Liver (tissue), 9 donors: ENCODE results near the gene ELAVL1. TPM values are rescaled to one million over a fixed set of nuclear protein-coding genes. Genes with fewer than 3 reads are reported as not detected.

Experiments
- DNase-seq: peaks from one replicate; pipeline ENCODE4 v3.0.0-alpha.2; 2017; ENCODE audit warnings: low spot score
- H3K27ac ChIP-seq, 2 donors: one replicate each; pipeline ENCODE4 v1.7.0; 2013; ENCODE audit warnings: inconsistent platforms in 2 of 2, low read length in 2 of 2, control low read depth in 1 of 2, low read depth in 1 of 2, mild to moderate bottlenecking in 1 of 2
- H3K27me3 ChIP-seq, 4 donors: one replicate each; pipeline versions ENCODE4 v1.6.1 to v1.7.0; 2013; ENCODE audit warnings: low read length in 3 of 4, inconsistent platforms in 1 of 4, mild to moderate bottlenecking in 1 of 4, moderate library complexity in 1 of 4; ENCODE audit not compliant: control insufficient read depth in 4 of 4, insufficient read depth in 4 of 4
- H3K36me3 ChIP-seq, 4 donors: one replicate each; pipeline versions ENCODE4 v1.6.1 to v1.7.0; 2013; ENCODE audit warnings: low read length in 3 of 4, mild to moderate bottlenecking in 3 of 4, low read depth in 1 of 4, moderate library complexity in 1 of 4; ENCODE audit not compliant: control insufficient read depth in 4 of 4, insufficient read depth in 3 of 4
- H3K4me1 ChIP-seq, 4 donors: one replicate each; pipeline versions ENCODE4 v1.6.1 to v1.7.0; 2013; ENCODE audit warnings: low read length in 3 of 4, mild to moderate bottlenecking in 3 of 4, moderate library complexity in 1 of 4; ENCODE audit not compliant: control insufficient read depth in 4 of 4, insufficient read depth in 4 of 4
- H3K4me3 ChIP-seq, 3 donors: one replicate each; pipeline versions ENCODE4 v1.6.1 to v1.7.0; 2013; ENCODE audit warnings: low read length in 3 of 3, control low read depth in 1 of 3, low read depth in 1 of 3, mild to moderate bottlenecking in 1 of 3
- H3K9ac ChIP-seq, 2 donors: one replicate each; pipeline ENCODE4 v1.7.0; 2013; ENCODE audit warnings: low read length in 2 of 2, mild to moderate bottlenecking in 2 of 2, moderate library complexity in 2 of 2, control low read depth in 1 of 2, low read depth in 1 of 2
- H3K9me3 ChIP-seq, 4 donors: one replicate each; pipeline versions ENCODE4 v1.6.1 to v1.7.0; 2013; ENCODE audit warnings: low read length in 3 of 4; ENCODE audit not compliant: control insufficient read depth in 4 of 4
- EGR1 ChIP-seq, 2 donors: IDR thresholded peaks; 2 replicates each; pipeline ENCODE4 v1.6.1; 2016 to 2018; ENCODE audit warnings: antibody characterized with exemption in 2 of 2, low read depth in 2 of 2
- FOXA2 ChIP-seq: IDR thresholded peaks from 2 replicates; pipeline ENCODE4 v1.6.1; 2016; ENCODE audit warnings: antibody characterized with exemption
- GABPA ChIP-seq, 2 donors: IDR thresholded peaks in 1 of 2; conservative IDR thresholded peaks in 1 of 2; 2 replicates each; pipeline ENCODE4 v1.6.1; 2016; ENCODE audit warnings: antibody characterized with exemption in 2 of 2, mild to moderate bottlenecking in 1 of 2, moderate library complexity in 1 of 2
- HNF4A ChIP-seq, 2 donors: conservative IDR thresholded peaks; 2 replicates each; pipeline ENCODE4 v1.6.1; 2016; ENCODE audit warnings: antibody characterized with exemption in 2 of 2, mild to moderate bottlenecking in 2 of 2
- HNF4G ChIP-seq: IDR thresholded peaks from 2 replicates; pipeline ENCODE4 v1.6.1; 2016; ENCODE audit warnings: antibody characterized with exemption
- JUND ChIP-seq, 2 donors: IDR thresholded peaks; 2 replicates each; pipeline ENCODE4 v1.6.1; 2016; ENCODE audit warnings: antibody characterized with exemption in 2 of 2
- NR2F2 ChIP-seq: IDR thresholded peaks from 2 replicates; pipeline ENCODE4 v1.6.1; 2016; ENCODE audit warnings: antibody characterized with exemption
- RAD21 ChIP-seq, 2 donors: IDR thresholded peaks; 2 replicates each; pipeline ENCODE4 v1.6.1; 2016; ENCODE audit warnings: antibody characterized with exemption in 2 of 2, mild to moderate bottlenecking in 2 of 2
- RXRA ChIP-seq, 2 donors: IDR thresholded peaks; 2 replicates each; pipeline ENCODE4 v1.6.1; 2017 to 2018; ENCODE audit warnings: antibody characterized with exemption in 2 of 2, mild to moderate bottlenecking in 1 of 2
- SP1 ChIP-seq: IDR thresholded peaks from 2 replicates; pipeline ENCODE4 v1.6.1; 2018; ENCODE audit warnings: antibody characterized with exemption, mild to moderate bottlenecking
- TAF1 ChIP-seq: conservative IDR thresholded peaks from 2 replicates; pipeline ENCODE4 v1.6.1; 2016; ENCODE audit warnings: antibody characterized with exemption, mild to moderate bottlenecking
- YY1 ChIP-seq: IDR thresholded peaks from 2 replicates; pipeline ENCODE4 v1.6.1; 2016; ENCODE audit warnings: antibody characterized with exemption, mild to moderate bottlenecking
- WGBS: extraction: QIAGEN DNeasy Blood & Tissue Kit; methylation state at CpG from one replicate; pipeline ENCODE4 v1.1.7; 2013; 5-methylcytosine and 5-hydroxymethylcytosine counted together
- polyA plus RNA-seq, 2 donors: library from polyadenylated mRNA; stranded (reverse) in 1 of 2; unstranded in 1 of 2; fragments of 200-250 nt in 1 of 2; fragments of >200 nt in 1 of 2; fragmentation: Nextera tagmentation in 1 of 2; extraction: Ambion mirVana in 1 of 2; gene quantifications; one replicate each; pipeline versions ENCODE4 v1.2.1 to v1.2.3, GENCODE V29; 2013 to 2015
- total RNA-seq, 2 donors: library from RNA; depleted of rRNA; stranded (reverse); fragments of >200 nt; gene quantifications; one replicate each; pipeline ENCODE4 v1.2.3, GENCODE V29; 2014
- TF ChIP-seq, protein P1 (sequence below): IDR thresholded peaks from 2 replicates; pipeline ENCODE4 v1.6.1; 2016; ENCODE audit warnings: antibody characterized with exemption
- TF ChIP-seq, protein P2 (sequence below): IDR thresholded peaks from 2 replicates; pipeline ENCODE4 v1.6.1; 2016; ENCODE audit warnings: antibody characterized with exemption
- TF ChIP-seq, protein P3 (sequence below): IDR thresholded peaks from 2 replicates; pipeline ENCODE4 v1.6.1; 2016; ENCODE audit warnings: antibody characterized with exemption
- TF ChIP-seq, protein P4 (sequence below): IDR thresholded peaks from 2 replicates; pipeline ENCODE4 v1.6.1; 2016; ENCODE audit warnings: antibody characterized with exemption, mild to moderate bottlenecking
- TF ChIP-seq, protein P5 (sequence below): fragments of 150-350 bp; IDR thresholded peaks from 2 replicates; pipeline ENCODE4 v1.5.1; 2017; ENCODE audit warnings: improper control_type of control experiment, low read depth, low read length; ENCODE audit not compliant: missing input control
- donor health status: healthy.
- donor health status: healthy.
- donor health status: healthy.
- donor health status: healthy.
- donor health status: healthy.

Gene ELAVL1
- total and polyA plus RNA-seq, 4 donors: 14.4 to 33.7 (median 19.1) TPM

DNA sequence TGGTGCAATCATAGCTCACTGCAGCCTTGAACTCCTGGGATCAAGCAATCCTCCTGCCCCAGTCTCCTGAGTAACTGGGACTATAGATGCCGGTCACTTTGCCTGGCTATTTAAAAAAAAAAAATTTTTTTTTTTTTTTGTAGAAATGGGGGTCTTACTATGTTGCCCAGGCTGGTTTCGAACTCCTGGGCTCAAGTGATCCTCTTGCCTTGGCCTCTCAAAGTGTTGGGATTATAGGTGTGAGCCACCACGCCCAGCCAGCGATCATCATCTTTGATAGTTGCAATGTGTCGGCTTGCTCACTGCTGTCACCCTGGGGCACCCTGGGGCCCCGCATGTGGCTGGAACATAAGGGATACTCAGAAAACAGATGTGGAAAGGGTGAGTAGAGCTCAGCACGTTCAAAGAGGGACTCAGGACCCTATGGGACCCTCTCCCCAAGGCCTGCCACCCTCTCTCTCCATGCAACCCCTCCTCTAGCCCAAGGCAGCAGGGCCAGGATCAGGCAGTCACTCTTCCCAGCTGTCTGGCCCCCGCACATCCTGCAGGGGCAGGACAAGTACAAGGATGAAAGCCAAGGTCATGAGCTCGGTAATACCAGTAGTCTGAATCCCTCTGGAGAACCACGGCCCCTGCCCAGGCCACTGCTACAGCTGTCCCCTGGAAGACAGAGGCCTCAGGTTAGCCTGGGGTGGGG lies 40.6 kb upstream of the ELAVL1 start:
- no peak for TF ChIP-seq JUND (IDR thresholded peaks at IDR 0.05)
- no peak for TF ChIP-seq YY1
- no peak for TF ChIP-seq SP1
- no peak for TF ChIP-seq NR2F2
- TF ChIP-seq, protein P1, sequence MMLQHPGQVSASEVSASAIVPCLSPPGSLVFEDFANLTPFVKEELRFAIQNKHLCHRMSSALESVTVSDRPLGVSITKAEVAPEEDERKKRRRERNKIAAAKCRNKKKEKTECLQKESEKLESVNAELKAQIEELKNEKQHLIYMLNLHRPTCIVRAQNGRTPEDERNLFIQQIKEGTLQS: no peak
- no peaks in the 10 kb centered on the region for H3K27me3 ChIP-seq
- H3K9me3 ChIP-seq: no peaks in the 10 kb centered on the region
- no peaks in the 10 kb centered on the region for H3K36me3 ChIP-seq
- DNase-seq: no peak
- peaks cover 2 to 6% (median 5%) of the 10 kb centered on the region in 4 donors for H3K4me1 ChIP-seq
- no peak overlapping the region for H3K27ac ChIP-seq
- H3K9ac ChIP-seq: no peak overlapping the region
- no peak overlapping the region for H3K4me3 ChIP-seq
- 83% methylated on average over 10 of the region's 10 CpGs for WGBS

DNA sequence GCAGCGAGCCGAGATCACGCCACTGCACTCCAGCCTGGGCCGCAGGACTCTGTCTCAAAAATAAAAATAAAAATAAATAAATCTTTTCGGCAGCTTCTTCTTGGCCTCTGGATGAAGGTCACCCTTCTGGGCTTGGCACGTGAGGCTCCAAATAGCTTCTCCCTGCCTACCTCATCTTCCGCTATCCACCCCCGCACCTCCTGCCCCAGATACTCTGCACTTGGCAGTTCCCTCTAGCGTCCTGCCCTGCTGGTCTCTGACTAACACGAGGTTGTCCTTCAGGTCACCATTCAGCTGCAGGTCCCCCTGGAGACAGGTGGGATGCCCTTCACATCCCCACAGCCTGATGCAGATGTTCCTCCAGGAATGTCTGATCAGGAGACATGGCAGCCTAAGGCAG lies 38.6 kb upstream of the ELAVL1 start:
- TF ChIP-seq HNF4A (conservative IDR thresholded peaks at IDR 0.05) (no peak), RAD21 (IDR thresholded peaks at IDR 0.05) (no peak), TAF1 (no peak), FOXA2 (no peak), GABPA (IDR thresholded peaks at IDR 0.05 in 1 of 2, conservative IDR thresholded peaks at IDR 0.05 in 1 of 2) (no peak), RXRA (IDR thresholded peaks at IDR 0.05) (no peak), JUND (IDR thresholded peaks at IDR 0.05) (no peak), SP1 (no peak), YY1 (no peak), NR2F2 (no peak), EGR1 (IDR thresholded peaks at IDR 0.05; ENCODE audit: low read depth in 2 of 2) (no peak), HNF4G (no peak)
- TF ChIP-seq, protein P2, sequence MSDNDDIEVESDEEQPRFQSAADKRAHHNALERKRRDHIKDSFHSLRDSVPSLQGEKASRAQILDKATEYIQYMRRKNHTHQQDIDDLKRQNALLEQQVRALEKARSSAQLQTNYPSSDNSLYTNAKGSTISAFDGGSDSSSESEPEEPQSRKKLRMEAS: no peak
- TF ChIP-seq, protein P1: no peak
- TF ChIP-seq, protein P3, sequence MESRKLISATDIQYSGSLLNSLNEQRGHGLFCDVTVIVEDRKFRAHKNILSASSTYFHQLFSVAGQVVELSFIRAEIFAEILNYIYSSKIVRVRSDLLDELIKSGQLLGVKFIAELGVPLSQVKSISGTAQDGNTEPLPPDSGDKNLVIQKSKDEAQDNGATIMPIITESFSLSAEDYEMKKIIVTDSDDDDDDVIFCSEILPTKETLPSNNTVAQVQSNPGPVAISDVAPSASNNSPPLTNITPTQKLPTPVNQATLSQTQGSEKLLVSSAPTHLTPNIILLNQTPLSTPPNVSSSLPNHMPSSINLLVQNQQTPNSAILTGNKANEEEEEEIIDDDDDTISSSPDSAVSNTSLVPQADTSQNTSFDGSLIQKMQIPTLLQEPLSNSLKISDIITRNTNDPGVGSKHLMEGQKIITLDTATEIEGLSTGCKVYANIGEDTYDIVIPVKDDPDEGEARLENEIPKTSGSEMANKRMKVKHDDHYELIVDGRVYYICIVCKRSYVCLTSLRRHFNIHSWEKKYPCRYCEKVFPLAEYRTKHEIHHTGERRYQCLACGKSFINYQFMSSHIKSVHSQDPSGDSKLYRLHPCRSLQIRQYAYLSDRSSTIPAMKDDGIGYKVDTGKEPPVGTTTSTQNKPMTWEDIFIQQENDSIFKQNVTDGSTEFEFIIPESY: no peak
- TF ChIP-seq, protein P4, sequence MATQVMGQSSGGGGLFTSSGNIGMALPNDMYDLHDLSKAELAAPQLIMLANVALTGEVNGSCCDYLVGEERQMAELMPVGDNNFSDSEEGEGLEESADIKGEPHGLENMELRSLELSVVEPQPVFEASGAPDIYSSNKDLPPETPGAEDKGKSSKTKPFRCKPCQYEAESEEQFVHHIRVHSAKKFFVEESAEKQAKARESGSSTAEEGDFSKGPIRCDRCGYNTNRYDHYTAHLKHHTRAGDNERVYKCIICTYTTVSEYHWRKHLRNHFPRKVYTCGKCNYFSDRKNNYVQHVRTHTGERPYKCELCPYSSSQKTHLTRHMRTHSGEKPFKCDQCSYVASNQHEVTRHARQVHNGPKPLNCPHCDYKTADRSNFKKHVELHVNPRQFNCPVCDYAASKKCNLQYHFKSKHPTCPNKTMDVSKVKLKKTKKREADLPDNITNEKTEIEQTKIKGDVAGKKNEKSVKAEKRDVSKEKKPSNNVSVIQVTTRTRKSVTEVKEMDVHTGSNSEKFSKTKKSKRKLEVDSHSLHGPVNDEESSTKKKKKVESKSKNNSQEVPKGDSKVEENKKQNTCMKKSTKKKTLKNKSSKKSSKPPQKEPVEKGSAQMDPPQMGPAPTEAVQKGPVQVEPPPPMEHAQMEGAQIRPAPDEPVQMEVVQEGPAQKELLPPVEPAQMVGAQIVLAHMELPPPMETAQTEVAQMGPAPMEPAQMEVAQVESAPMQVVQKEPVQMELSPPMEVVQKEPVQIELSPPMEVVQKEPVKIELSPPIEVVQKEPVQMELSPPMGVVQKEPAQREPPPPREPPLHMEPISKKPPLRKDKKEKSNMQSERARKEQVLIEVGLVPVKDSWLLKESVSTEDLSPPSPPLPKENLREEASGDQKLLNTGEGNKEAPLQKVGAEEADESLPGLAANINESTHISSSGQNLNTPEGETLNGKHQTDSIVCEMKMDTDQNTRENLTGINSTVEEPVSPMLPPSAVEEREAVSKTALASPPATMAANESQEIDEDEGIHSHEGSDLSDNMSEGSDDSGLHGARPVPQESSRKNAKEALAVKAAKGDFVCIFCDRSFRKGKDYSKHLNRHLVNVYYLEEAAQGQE: no peak
- TF ChIP-seq, protein P5, sequence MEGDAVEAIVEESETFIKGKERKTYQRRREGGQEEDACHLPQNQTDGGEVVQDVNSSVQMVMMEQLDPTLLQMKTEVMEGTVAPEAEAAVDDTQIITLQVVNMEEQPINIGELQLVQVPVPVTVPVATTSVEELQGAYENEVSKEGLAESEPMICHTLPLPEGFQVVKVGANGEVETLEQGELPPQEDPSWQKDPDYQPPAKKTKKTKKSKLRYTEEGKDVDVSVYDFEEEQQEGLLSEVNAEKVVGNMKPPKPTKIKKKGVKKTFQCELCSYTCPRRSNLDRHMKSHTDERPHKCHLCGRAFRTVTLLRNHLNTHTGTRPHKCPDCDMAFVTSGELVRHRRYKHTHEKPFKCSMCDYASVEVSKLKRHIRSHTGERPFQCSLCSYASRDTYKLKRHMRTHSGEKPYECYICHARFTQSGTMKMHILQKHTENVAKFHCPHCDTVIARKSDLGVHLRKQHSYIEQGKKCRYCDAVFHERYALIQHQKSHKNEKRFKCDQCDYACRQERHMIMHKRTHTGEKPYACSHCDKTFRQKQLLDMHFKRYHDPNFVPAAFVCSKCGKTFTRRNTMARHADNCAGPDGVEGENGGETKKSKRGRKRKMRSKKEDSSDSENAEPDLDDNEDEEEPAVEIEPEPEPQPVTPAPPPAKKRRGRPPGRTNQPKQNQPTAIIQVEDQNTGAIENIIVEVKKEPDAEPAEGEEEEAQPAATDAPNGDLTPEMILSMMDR: no peak
- no peak for DNase-seq
- 91% methylated on average over 10 of the region's 10 CpGs for WGBS
- Histone ChIP-seq H3K36me3 (no peaks in the 10 kb centered on the region), H3K27ac (no peak overlapping the region), H3K4me3 (no peak overlapping the region), H3K9ac (no peak overlapping the region), H3K4me1 (no peaks in the 10 kb centered on the region), H3K9me3 (no peaks in the 10 kb centered on the region), H3K27me3 (no peaks in the 10 kb centered on the region)
